GM18499 (cell line): ENCODE data around the gene TMC1.
"Not testable (repeated sequence)": the region's sequence is repeated elsewhere in the genome, so short reads cannot be mapped to it uniquely, and the experiment has no call there.

Experiments used
- ATAC-seq: cut with Tn5 transposase; IDR thresholded peaks from one replicate; pipeline ENCODE4 v1.9.1; 2021; ENCODE audit warnings: moderate number of reproducible peaks; ENCODE audit not compliant: insufficient read depth, unreplicated experiment

TMC1 gene

DNA sequence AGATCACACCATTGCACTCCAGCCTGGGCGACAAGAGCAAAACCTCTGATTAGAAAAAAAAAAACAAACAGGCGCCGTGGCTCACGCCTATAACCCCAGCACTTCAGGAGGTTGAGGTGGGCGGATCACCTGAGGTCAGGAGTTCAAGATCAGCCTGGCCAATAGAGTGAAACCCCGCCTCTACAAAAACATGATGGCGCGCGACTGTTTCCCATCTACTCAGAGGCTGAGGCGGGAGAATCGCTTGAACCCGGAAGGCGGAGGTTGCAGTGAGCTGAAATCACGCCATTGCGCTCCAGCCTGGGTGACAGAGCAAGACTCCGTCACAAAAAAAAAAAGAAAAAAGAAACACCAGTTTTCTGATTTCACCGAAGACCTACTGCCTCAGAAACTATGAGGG, at the start of gene TMC1:
TSS of gene TMC1 (plus strand) at position 193 of the 400 bp plus-strand sequence. CDS start 127,041 bp downstream, outside the sequence.
- ATAC-seq, result not testable (repeated sequence)

DNA sequence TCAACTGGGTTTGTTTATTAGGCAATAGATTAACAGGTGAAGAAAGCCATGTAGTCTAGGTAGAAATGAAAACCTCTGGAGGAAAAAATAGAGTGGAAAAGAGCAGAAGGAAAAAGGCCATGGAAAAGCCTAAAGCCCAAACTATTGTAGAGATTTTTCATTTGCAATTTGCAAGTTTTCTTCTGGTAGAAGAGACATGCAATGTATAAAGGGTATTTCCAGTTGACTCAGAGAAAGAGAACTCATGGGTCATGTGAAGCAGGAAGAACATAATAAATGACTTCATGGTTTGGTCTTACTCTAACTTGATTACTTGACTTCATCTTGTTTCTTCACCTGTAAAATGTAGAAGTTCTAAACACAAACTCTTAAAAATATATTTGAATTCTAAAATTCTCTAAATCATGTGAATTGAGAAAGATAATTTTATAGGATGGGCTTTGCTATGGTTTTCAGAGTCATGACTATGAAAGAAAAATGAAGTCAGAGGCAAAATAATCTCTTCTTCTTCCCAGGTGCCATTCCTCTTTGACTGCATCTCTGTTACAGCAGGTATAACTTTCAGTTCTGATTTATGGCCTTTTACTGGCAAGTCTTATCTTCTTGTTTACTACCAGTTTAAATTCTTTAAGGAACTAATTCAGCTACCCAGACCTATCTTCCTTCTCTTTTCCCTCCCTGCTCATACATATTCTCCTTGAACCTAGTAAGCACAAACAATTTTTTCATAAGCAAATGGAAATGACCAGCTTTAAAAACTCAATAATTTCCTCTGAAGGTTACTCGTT, 47.7 kb upstream of the TMC1 start:
- peak; percentile 69 for ATAC-seq

GRCh38 chr9:72474676-72475075, 46.7 kb upstream of the TMC1 start:
- ATAC-seq, result no peak

GRCh38 chr9:72476100-72476499, 45.3 kb upstream of the TMC1 start:
- no peak for ATAC-seq

DNA sequence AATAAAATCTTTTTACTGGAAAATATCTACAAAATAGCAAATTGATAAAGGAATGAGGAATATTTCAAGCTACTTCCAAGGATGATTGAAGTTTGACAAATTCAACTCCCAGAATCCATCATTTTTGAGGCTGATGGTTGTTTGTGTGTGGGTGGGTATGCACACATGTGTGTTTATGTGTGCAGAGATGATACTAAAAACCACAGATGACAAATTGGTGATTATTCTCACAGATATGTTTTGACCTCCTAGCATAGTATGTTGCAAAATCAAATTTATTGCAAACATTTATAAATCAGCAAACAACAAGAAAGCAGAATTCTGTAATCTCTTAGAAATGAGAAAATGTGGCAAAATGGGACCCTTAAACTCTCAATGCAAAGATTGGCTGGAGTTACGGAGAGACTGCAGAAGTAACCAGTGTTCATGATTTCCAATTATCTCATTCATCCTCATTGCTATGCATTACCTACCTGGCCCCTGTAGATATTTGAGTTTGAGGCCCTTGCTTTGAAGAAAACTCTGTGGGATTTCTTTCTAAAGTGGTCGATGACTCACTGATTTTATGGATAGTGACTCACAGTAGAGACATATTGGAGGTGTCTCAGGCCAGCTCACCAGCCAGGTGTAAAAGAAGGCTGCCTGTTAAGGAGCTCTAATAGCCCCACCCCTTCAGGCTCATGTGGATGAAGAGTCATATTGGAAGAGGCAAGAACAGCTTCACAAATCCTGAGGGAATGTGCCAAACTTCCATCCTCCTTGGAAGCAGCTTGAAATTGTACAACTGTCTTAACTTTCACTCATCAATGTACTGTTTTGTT, 44.6 kb upstream of the TMC1 start:
- no peak for ATAC-seq

- no peak for ATAC-seq
Measured at GRCh38 chr9:72477930-72478518, 43.4 kb upstream of the TMC1 start.

DNA sequence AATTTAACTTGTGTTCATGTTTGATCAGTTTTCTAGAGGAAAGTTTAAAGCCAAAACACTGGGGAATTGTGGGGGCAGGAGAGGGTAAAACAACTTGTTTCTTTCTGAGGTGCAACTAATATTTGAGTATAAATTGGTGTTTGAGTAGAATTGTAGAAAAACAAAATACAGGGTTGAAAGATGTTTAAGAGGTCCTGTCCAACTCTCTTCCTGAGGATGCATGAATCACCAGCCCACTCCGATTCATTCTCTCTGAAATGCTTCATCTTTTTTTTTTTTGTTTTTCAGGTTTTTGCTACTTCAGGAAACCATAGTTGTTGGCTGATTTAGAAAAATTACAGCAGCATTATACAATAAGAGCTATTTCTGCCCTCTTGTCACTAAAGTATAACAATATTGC, 42.4 kb upstream of the TMC1 start:
- ATAC-seq, result no peak

DNA sequence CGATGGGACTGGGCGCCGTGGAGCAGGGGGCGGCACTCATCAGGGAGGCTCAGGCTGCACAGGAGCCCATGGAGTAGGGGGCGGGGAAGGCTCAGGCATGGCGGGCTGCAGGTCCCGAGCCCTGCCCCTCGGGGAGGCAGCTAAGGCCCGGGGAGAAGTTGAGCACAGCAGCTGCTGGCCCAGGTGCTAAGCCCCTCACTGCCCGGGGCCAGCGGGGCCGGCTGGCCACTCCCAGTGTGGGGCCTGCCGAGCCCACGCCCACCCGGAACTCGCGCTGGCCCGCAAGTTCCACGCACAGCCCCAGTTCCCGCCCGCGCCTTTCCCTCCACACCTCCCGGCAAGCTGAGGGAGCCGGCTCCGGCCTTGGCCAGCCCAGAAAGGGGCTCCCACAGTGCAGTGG, 41.1 kb upstream of the TMC1 start:
- not testable (repeated sequence) for ATAC-seq

GRCh38 chr9:72480921-72481320, 40.5 kb upstream of the TMC1 start:
- ATAC-seq, result no peak

DNA sequence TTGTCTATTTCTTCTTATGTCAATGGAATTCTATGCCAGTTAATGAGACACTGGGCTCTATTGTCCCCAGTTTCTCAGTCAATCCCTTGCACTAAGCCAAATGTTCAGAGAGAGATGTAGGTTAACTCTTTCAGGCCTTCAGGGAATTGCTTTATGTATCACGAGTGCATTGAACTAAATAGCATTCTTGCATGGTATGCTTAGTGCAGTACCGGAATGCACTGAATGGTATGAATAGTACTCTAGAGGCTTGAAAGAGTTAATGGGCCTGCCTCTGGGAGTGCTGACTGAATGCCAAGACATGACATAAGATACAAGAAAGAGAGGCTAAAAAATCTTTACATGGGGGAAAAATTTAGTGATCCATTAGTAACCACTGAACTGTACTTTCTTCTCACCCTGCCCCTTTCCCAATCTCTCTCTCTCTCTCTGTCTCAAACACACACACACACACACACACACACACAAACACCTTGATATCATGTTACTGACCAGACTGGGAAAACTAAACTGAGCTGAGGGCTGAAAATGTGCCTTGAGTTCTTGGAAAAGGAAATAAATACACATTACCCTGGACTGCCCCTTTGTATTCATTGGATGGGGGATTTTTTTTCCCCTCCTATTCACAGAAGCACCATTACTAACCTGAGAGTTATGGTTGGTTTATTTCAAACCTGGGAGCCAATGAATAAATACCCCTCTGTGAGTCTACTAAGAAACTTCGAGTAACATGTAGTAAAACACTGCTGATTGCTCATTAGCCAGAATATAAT, 35.4 kb upstream of the TMC1 start:
- no peak for ATAC-seq

- no peak for ATAC-seq
Measured at GRCh38 chr9:72486594-72486955, 34.8 kb upstream of the TMC1 start.

DNA sequence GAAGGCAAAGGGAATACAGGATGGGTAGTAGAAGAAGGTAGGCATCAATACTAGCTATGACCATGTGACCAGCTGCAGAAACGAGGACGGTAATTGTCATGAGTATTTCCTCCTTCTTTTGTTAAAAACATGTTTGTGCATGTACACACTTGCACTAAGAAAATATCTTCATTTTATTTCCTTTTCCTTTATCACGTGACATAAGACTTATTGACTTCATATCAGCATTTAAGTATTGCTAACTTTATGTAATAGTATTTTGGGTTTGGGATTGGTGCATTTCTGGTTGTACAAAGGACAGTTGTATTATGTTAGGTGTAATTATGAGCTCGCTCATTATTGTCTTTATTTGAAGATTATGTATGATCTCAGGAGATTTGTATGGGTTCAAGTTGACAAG, 33.7 kb upstream of the TMC1 start:
- not testable (repeated sequence) for ATAC-seq

- no peak for ATAC-seq
Measured at GRCh38 chr9:72489986-72490385, 31.4 kb upstream of the TMC1 start.

DNA sequence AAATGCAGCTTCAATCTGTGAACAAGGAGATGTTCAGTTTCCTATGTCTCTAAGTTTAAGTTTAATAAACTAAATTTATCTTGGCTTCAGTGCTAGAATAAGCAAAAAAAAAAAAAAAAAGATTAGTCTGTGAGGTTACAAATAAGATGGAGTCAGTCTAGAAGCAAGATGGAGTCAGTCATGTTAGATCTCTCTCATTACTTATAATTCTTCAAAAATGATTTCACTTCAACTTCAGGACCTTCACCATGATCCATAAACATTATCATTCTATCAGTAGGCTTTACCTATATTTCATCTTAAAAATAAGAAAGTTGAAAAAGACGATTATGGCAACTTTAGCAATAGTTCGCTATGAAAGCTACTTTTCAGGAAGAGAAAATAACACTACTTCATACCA, 30.2 kb upstream of the TMC1 start:
- ATAC-seq, result no peak

GRCh38 chr9:72494051-72494450, 27.4 kb upstream of the TMC1 start:
- ATAC-seq, result no peak

GRCh38 chr9:72497447-72498046, 23.9 kb upstream of the TMC1 start:
- ATAC-seq, result no peak

GRCh38 chr9:72506615-72507014, 14.8 kb upstream of the TMC1 start:
- no peak for ATAC-seq

GRCh38 chr9:72509053-72509452, 12.4 kb upstream of the TMC1 start:
- no peak for ATAC-seq

GRCh38 chr9:72509635-72510034, 11.8 kb upstream of the TMC1 start:
- ATAC-seq, result peak; percentile 85

- ATAC-seq, result not testable (repeated sequence)
Measured at GRCh38 chr9:72521011-72521410, 397 bp upstream of the TMC1 start.
